OCI-LY7 (cell line): ENCODE results near the gene DRC7. TPM values are rescaled to one million over a fixed set of nuclear protein-coding genes. Genes with fewer than 3 reads are reported as not detected.

Experiments used
- BruUV-seq: library from RNA; stranded (reverse); fragments of 400-500 nt; replicated peaks from 2 replicates; lab custom pipeline; 2021; lab: Mats Ljungman, UMichigan
- CTCF ChIA-PET: fragments of 300-600 bp; sonication (Branson Sonifier 250); formaldehyde crosslinking; loops from one replicate; lab custom pipeline; 2022; ENCODE audit warnings: antibody characterized with exemption; ENCODE audit not compliant: unreplicated experiment; lab: Charles Lee
- POLR2A ChIA-PET: fragments of 300-600 bp; sonication (Branson Sonifier 250); formaldehyde crosslinking; loops from one replicate; lab custom pipeline; 2022; ENCODE audit warnings: antibody characterized with exemption; lab: Charles Lee
- DNase-seq: peaks from one replicate; pipeline ENCODE4 v3.0.0-alpha.2; 2015; ENCODE audit warnings: low spot score
- H2AFZ ChIP-seq: fragments of 200-600 bp; sonication (generic), shearing (Covaris generic); 2 replicates; pipeline ENCODE4 v1.6.1; 2014; ENCODE audit warnings: mild to moderate bottlenecking, antibody characterized with exemption, low read length, moderate library complexity
- H3K27ac ChIP-seq: fragments of 200-600 bp; sonication (generic); 2 replicates; pipeline ENCODE4 v1.5.1; 2014; ENCODE audit warnings: mixed run types, low read depth, mild to moderate bottlenecking, moderate library complexity, low read length, inconsistent platforms; ENCODE audit not compliant: poor library complexity, severe bottlenecking
- H3K36me3 ChIP-seq: fragments of 200-600 bp; sonication (generic); 2 replicates; pipeline ENCODE4 v1.6.1; 2014; ENCODE audit warnings: mild to moderate bottlenecking, antibody characterized with exemption, low read length, moderate library complexity, mixed read lengths; ENCODE audit not compliant: insufficient read depth
- H3K4me1 ChIP-seq: fragments of 200-600 bp; sonication (generic); 2 replicates; pipeline ENCODE4 v1.5.1; 2014; ENCODE audit warnings: mild to moderate bottlenecking, low read length; ENCODE audit not compliant: insufficient read depth, poor library complexity, severe bottlenecking
- H3K4me2 ChIP-seq: fragments of 200-600 bp; sonication (generic); 2 replicates; pipeline ENCODE4 v1.6.1; 2014; ENCODE audit warnings: mild to moderate bottlenecking, low read length
- H3K4me3 ChIP-seq: fragments of 200-600 bp; sonication (generic); 2 replicates; pipeline ENCODE4 v1.5.1; 2014; ENCODE audit warnings: mild to moderate bottlenecking, low read depth, low read length; ENCODE audit not compliant: poor library complexity, severe bottlenecking
- H3K79me2 ChIP-seq: fragments of 200-600 bp; sonication (generic); 2 replicates; pipeline ENCODE4 v1.6.1; 2016; ENCODE audit warnings: low read depth, mild to moderate bottlenecking, low read length, moderate library complexity, mixed read lengths; ENCODE audit not compliant: insufficient read depth
- H3K9me2 ChIP-seq: fragments of 200-600 bp; sonication (generic); 2 replicates; pipeline ENCODE4 v1.6.1; 2016; ENCODE audit warnings: mild to moderate bottlenecking, low read length, mixed read lengths; ENCODE audit not compliant: insufficient read depth
- H3K9me3 ChIP-seq: fragments of 200-600 bp; sonication (generic); 2 replicates; pipeline ENCODE4 v1.6.1; 2014; ENCODE audit warnings: mild to moderate bottlenecking, mixed run types, low read length, mixed read lengths
- H4K20me1 ChIP-seq: fragments of 200-600 bp; sonication (generic); 2 replicates; pipeline ENCODE4 v1.6.1; 2014; ENCODE audit warnings: mild to moderate bottlenecking, antibody characterized with exemption, low read length, moderate library complexity, mixed read lengths; ENCODE audit not compliant: insufficient read depth
- EZH2phosphoT487 ChIP-seq: fragments of 200-600 bp; sonication (generic); IDR thresholded peaks from 2 replicates; pipeline ENCODE4 v1.6.1; 2018; ENCODE audit warnings: low read depth, borderline replicate concordance, mild to moderate bottlenecking, mixed run types, antibody characterized with exemption, low read length, moderate library complexity, mixed read lengths
- intact Hi-C: fragments of 100-400 bp; cut with micrococcal nuclease; formaldehyde crosslinking; loops from one replicate; pipeline ENCODE4 v1.10.0; 2022; ENCODE audit not compliant: unreplicated experiment
- total RNA-seq, 2 experiments: library from RNA; depleted of rRNA in 1 of 2; stranded (reverse); fragments of >200 nt in 1 of 2; shearing (Covaris generic) in 1 of 2; gene quantifications; 2 replicates each; pipeline ENCODE4 v1.2.3, GENCODE V29; 2014 to 2022
- TF ChIP-seq, protein P1 (sequence below): fragments of 200-600 bp; sonication (generic); conservative IDR thresholded peaks from 2 replicates; pipeline ENCODE4 v1.5.1; 2014; ENCODE audit warnings: mild to moderate bottlenecking, antibody characterized with exemption, low read length, moderate library complexity, mixed read lengths

Gene DRC7
- total RNA-seq, 2 experiments from 2014 or later: 0.44 to 0.46 TPM

DNA sequence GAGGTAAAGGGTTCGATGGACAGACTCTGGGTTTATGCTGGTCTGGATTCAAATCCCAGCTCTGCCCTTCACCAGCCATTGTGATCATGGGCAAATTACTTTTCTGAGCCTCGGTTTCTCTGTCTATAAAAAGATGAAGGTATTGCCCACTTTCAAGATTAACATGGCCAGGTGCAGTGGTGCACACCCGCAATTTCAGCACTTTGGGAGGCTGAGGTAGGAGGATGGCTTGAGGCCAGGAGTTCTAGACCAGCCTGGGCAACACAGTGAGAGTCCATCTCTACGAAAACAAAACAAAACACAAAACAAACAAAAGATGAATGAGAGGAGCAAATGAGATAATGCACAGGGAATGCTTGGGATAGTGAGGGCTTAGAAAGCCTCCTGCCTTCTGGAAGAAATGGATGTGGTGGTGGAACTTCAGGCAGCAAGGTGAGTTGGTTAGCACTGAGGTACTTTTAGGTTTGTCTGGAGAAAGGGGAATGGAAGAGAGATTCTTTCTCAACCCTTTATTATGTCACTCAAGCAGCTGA, 18.0 kb upstream of the DRC7 start:
- ChIA-PET CTCF (no interaction called here), POLR2A (no interaction called here)
- H3K36me3 ChIP-seq: no peaks in the 10 kb centered on the region
- no peak overlapping the region for H3K4me2 ChIP-seq
- no peaks in the 10 kb centered on the region for H4K20me1 ChIP-seq
- no peak overlapping the region for H3K4me3 ChIP-seq
- H3K27ac ChIP-seq: no peak overlapping the region
- no peaks in the 10 kb centered on the region for H3K9me2 ChIP-seq
- H2AFZ ChIP-seq: no peak overlapping the region
- H3K79me2 ChIP-seq: no peaks in the 10 kb centered on the region
- no TSS peak for BruUV-seq
- H3K4me1 ChIP-seq: no peaks in the 10 kb centered on the region
- intact Hi-C loops: no loop called here
- DNase-seq: no peak
- no peaks in the 10 kb centered on the region for H3K9me3 ChIP-seq
- TF ChIP-seq, protein P1, sequence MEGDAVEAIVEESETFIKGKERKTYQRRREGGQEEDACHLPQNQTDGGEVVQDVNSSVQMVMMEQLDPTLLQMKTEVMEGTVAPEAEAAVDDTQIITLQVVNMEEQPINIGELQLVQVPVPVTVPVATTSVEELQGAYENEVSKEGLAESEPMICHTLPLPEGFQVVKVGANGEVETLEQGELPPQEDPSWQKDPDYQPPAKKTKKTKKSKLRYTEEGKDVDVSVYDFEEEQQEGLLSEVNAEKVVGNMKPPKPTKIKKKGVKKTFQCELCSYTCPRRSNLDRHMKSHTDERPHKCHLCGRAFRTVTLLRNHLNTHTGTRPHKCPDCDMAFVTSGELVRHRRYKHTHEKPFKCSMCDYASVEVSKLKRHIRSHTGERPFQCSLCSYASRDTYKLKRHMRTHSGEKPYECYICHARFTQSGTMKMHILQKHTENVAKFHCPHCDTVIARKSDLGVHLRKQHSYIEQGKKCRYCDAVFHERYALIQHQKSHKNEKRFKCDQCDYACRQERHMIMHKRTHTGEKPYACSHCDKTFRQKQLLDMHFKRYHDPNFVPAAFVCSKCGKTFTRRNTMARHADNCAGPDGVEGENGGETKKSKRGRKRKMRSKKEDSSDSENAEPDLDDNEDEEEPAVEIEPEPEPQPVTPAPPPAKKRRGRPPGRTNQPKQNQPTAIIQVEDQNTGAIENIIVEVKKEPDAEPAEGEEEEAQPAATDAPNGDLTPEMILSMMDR: no peak
- no peak for TF ChIP-seq EZH2phosphoT487

DNA sequence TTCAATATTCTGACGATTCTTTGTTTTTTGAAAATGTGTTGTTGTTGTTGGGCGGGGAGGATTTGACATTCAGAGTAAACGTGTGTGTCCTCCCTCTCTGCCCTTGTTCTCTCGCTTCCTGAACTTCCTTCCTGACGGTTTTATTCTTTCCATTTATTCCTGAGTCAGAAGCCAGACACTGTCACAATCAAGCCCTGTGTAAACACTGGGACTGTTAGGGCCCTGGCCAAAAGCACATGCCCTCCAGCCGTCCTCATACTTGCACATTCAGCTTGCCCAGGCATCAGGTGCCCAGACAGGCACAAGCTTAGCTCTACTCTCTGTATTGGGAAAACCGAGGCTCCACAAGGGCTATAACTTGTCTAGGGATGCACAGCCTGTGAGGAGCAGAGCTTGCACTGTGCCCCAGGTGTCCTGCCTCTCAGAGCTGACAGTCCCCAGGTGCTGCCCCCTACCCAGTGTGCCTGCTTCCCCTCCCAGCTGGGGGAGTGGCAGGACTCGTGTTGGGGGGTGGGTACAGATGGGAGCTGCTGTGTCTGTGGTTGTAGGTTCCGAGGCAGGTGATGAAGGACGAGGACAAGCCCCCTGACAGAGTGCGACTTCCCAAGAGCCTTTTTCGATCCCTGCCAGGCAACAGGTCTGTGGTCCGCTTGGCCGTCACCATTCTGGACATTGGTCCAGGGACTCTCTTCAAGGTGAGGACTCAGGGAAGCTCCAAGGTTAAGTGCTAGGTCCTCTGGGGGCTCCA, 16.8 kb upstream of the DRC7 start:
- H3K27ac ChIP-seq: no peak overlapping the region
- H3K4me2 ChIP-seq: no peak overlapping the region
- H3K36me3 ChIP-seq: no peaks in the 10 kb centered on the region
- ChIA-PET POLR2A (no interaction called here), CTCF (no interaction called here)
- H3K4me1 ChIP-seq: no peaks in the 10 kb centered on the region
- no peak overlapping the region for H3K4me3 ChIP-seq
- TF ChIP-seq, protein P1: no peak
- no peak for TF ChIP-seq EZH2phosphoT487
- H4K20me1 ChIP-seq: no peaks in the 10 kb centered on the region
- intact Hi-C loops: no loop called here
- H3K9me2 ChIP-seq: no peaks in the 10 kb centered on the region
- no peak for DNase-seq
- BruUV-seq: no TSS peak
- H2AFZ ChIP-seq: no peak overlapping the region
- no peaks in the 10 kb centered on the region for H3K9me3 ChIP-seq
- H3K79me2 ChIP-seq: no peaks in the 10 kb centered on the region

DNA sequence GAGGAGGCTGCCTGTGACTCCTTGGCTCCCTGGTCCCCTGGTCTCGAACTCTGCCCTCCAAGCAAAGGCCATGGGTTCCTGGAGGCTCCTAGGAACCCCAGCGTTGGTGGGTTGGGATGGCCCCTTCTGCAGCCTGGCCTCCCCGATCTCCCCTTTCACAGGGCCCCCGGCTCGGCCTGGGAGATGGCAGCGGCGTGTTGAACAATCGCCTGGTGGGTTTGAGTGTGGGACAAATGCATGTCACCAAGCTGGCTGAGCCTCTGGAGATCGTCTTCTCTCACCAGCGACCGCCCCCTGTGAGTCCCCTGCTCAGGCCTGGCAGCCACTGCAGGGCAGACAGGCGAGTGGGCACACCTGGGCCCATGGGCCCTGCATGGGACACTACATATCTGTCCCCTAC, 15.6 kb upstream of the DRC7 start:
- H3K9me2 ChIP-seq: no peaks in the 10 kb centered on the region
- POLR2A ChIA-PET: no interaction called here

More for the DNA sequence above, 15.6 kb upstream of the DRC7 start:
- H3K27ac ChIP-seq: no peak overlapping the region
- no peak overlapping the region for H3K4me2 ChIP-seq
- DNase-seq: no peak
- no peaks in the 10 kb centered on the region for H3K79me2 ChIP-seq
- TF ChIP-seq, protein P1: no peak
- TF ChIP-seq EZH2phosphoT487: no peak
- no TSS peak for BruUV-seq
- intact Hi-C loops: no loop called here
- H2AFZ ChIP-seq: no peak overlapping the region
- no peaks in the 10 kb centered on the region for H4K20me1 ChIP-seq
- H3K4me1 ChIP-seq: no peaks in the 10 kb centered on the region
- no peaks in the 10 kb centered on the region for H3K9me3 ChIP-seq
- no peak overlapping the region for H3K4me3 ChIP-seq
- no peaks in the 10 kb centered on the region for H3K36me3 ChIP-seq
- CTCF ChIA-PET: no interaction called here
